ACC112 (cell line): ENCODE data around the gene HMGB1.
A peak's percentile ranks its signal among the peaks of the same experiment; 100 is the strongest.
"Not testable (repeated sequence)": the region's sequence is repeated elsewhere in the genome, so short reads cannot be mapped to it uniquely, and the experiment has no call there.

ENCODE experiments used
- H2AFZ ChIP-seq: fragments of 200-600 bp; sonication (generic); one replicate; pipeline ENCODE4 v1.6.0; 2017; ENCODE audit warnings: antibody characterized with exemption, low read length; ENCODE audit not compliant: unreplicated experiment
- H3K27ac ChIP-seq: fragments of 200-600 bp; sonication (generic); 2 replicates; pipeline ENCODE4 v1.5.1; 2014; ENCODE audit warnings: low read depth, mild to moderate bottlenecking, antibody characterized with exemption, low read length, moderate library complexity
- H3K27me3 ChIP-seq: fragments of 200-600 bp; sonication (generic); 2 replicates; pipeline ENCODE4 v1.6.1; 2014; ENCODE audit warnings: mild to moderate bottlenecking, antibody characterized with exemption, low read length, moderate library complexity, mixed read lengths; ENCODE audit not compliant: insufficient read depth
- H3K36me3 ChIP-seq: fragments of 200-600 bp; sonication (generic); 2 replicates; pipeline ENCODE4 v1.6.1; 2016; ENCODE audit warnings: mild to moderate bottlenecking, antibody characterized with exemption, low read length, moderate library complexity, mixed read lengths; ENCODE audit not compliant: insufficient read depth
- H3K4me1 ChIP-seq: fragments of 200-600 bp; sonication (generic); one replicate; pipeline ENCODE4 v1.6.1; 2016; ENCODE audit warnings: low read length, mixed read lengths; ENCODE audit not compliant: insufficient read depth, unreplicated experiment, control insufficient read depth
- H3K4me3 ChIP-seq: fragments of 200-600 bp; sonication (generic); 2 replicates; pipeline ENCODE4 v1.5.1; 2014; ENCODE audit warnings: mild to moderate bottlenecking, low read depth, low read length
- H3K79me2 ChIP-seq: fragments of 200-600 bp; sonication (generic); one replicate; pipeline ENCODE4 v1.6.0; 2016; ENCODE audit warnings: low read length; ENCODE audit not compliant: control insufficient read depth, unreplicated experiment, insufficient read depth

The HMGB1 gene

GRCh38 chr13:30465343-30465592, 468 bp downstream of the HMGB1 start:
- Histone ChIP-seq H3K27me3 (no peaks in the 10 kb centered on the region), H3K79me2 (peaks cover 26% of the 10 kb centered on the region), H2AFZ (no peak overlapping the region), H3K27ac (peak overlapping the region; percentile 85), H3K4me3 (peak overlapping the region; percentile 85), H3K4me1 (peaks cover 28% of the 10 kb centered on the region), H3K36me3 (peaks cover 16% of the 10 kb centered on the region)

- peaks cover 26% of the 10 kb centered on the region for H3K79me2 ChIP-seq
- H3K36me3 ChIP-seq: peaks cover 16% of the 10 kb centered on the region
- H3K27ac ChIP-seq: peak overlapping the region; percentile 94
- peak overlapping the region; percentile 96 for H3K4me3 ChIP-seq
- peak overlapping the region; percentile 73 for H2AFZ ChIP-seq
- H3K27me3 ChIP-seq: no peaks in the 10 kb centered on the region
- H3K4me1 ChIP-seq: peaks cover 28% of the 10 kb centered on the region
Measured at GRCh38 chr13:30464496-30465342, 1.0 kb downstream of the HMGB1 start.

- Histone ChIP-seq H2AFZ (peak overlapping the region; percentile 73), H3K27me3 (no peaks in the 10 kb centered on the region), H3K79me2 (peaks cover 26% of the 10 kb centered on the region), H3K27ac (peak overlapping the region; percentile 94), H3K4me1 (peaks cover 28% of the 10 kb centered on the region), H3K36me3 (peaks cover 18% of the 10 kb centered on the region), H3K4me3 (peak overlapping the region; percentile 96)
Measured at GRCh38 chr13:30463787-30464495, 1.8 kb downstream of the HMGB1 start.

GRCh38 chr13:30461279-30462066, 4.3 kb downstream of the HMGB1 start:
- H2AFZ ChIP-seq, H3K4me3 ChIP-seq, H3K27ac ChIP-seq, H3K27me3 ChIP-seq: not testable (repeated sequence)
- Histone ChIP-seq H3K4me1 (peaks cover 18% of the 10 kb centered on the region), H3K79me2 (peaks cover 26% of the 10 kb centered on the region), H3K36me3 (peaks cover 23% of the 10 kb centered on the region)

- H3K27ac ChIP-seq: no peak overlapping the region
- H2AFZ ChIP-seq: no peak overlapping the region
- peaks cover 16% of the 10 kb centered on the region for H3K36me3 ChIP-seq
- H3K79me2 ChIP-seq: peaks cover 5% of the 10 kb centered on the region
- peaks cover 11% of the 10 kb centered on the region for H3K4me1 ChIP-seq
- H3K27me3 ChIP-seq: no peaks in the 10 kb centered on the region
- H3K4me3 ChIP-seq: no peak overlapping the region
Measured at GRCh38 chr13:30457306-30457891, 8.3 kb downstream of the HMGB1 start.

DNA sequence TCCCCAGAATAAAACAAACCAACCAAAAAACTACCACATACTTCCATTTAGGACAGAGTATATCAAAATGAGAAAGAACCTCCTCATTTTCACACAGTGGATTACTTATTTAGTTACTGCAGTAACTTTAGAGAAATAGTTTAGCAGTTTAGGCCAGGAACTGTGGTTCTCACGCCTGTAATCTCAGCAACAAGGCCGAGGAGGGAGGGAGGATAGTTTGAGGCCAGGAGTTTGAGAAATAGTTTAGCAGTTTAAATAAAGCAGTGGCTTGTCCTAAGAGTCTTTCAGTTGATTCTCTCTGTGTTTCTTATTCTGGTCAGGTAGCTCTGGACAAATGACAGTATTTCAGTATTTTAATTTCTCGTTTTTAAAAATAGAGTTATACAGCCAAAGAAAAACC, 9.4 kb downstream of the HMGB1 start:
- H3K27me3 ChIP-seq: no peaks in the 10 kb centered on the region
- H3K27ac ChIP-seq: no peak overlapping the region

DNA sequence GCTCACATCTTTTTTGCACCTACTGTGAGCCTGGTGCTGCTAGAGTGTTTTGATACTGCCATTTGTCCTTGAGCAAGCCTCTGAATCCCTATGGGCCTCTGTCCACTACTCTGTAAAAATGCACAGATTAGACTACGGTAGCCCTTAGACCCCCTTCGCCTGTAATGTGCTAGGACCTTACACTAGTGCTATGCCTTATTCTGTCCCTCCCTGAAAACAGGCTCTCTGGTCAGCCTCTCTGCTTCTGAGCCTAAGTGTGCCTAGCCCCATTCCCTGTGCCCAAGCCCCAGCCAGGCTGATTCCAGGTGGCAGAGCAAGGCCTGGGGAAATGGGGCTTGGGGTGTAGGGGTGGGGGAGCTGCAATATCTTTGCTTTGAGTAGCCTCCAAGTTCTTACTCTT, 10.7 kb downstream of the HMGB1 start:
- Histone ChIP-seq H3K4me1 (no peaks in the 10 kb centered on the region), H3K4me3 (no peak overlapping the region), H3K79me2 (no peaks in the 10 kb centered on the region), H3K27ac (no peak overlapping the region), H2AFZ (no peak overlapping the region), H3K36me3 (peaks cover 7% of the 10 kb centered on the region), H3K27me3 (no peaks in the 10 kb centered on the region)

More for the DNA sequence above, 9.4 kb downstream of the HMGB1 start:
- H2AFZ ChIP-seq: no peak overlapping the region
- H3K36me3 ChIP-seq: peaks cover 8% of the 10 kb centered on the region
- peaks cover under 1% of the 10 kb centered on the region for H3K4me1 ChIP-seq
- H3K4me3 ChIP-seq: no peak overlapping the region
- H3K79me2 ChIP-seq: no peaks in the 10 kb centered on the region

DNA sequence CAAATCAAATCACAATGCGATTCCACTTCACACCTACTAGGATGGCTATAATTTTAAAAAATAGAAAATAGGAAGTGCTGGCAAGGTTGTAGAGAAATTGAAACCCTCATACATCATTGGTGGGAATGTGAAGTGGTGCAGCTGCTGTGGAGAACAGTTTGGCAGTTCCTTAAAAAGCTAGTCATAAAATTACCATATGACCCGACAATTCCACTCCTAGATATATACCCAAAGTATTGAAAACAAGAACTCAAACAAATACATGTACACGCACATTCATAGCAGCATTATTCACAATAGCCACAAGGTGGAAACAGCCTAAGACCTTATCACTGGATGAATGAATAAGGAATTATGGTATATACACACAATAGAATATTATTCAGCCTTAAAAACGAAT, 12.0 kb downstream of the HMGB1 start:
- no peak overlapping the region for H3K27ac ChIP-seq
- no peaks in the 10 kb centered on the region for H3K79me2 ChIP-seq
- H3K27me3 ChIP-seq: no peaks in the 10 kb centered on the region
- H3K36me3 ChIP-seq: peaks cover 3% of the 10 kb centered on the region; the same call in 1 of the 2 replicates
- H2AFZ ChIP-seq: no peak overlapping the region
- H3K4me1 ChIP-seq: no peaks in the 10 kb centered on the region
- no peak overlapping the region for H3K4me3 ChIP-seq

DNA sequence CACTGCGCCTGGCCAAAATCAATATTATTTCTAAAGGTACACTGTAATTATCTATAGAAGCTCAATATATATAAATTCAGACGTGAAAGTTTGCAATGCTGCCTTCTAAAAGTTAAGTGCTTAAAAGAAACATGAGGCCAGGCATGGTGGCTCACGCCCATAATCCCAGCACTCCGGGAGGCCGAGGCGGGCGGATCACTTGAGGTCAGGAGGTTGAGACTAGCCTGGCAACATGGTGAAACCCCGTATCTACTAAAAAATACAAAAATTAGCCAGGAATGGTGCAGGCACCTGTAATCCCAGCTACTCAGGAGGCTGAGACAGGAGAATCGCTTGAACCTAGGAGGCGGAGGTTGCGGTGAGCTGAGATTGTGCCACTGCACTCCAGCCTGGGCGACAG, 14.3 kb downstream of the HMGB1 start:
- not testable (repeated sequence) for H3K27me3 ChIP-seq, H3K4me3 ChIP-seq, H3K4me1 ChIP-seq, H3K27ac ChIP-seq, H3K79me2 ChIP-seq, H3K36me3 ChIP-seq, H2AFZ ChIP-seq

DNA sequence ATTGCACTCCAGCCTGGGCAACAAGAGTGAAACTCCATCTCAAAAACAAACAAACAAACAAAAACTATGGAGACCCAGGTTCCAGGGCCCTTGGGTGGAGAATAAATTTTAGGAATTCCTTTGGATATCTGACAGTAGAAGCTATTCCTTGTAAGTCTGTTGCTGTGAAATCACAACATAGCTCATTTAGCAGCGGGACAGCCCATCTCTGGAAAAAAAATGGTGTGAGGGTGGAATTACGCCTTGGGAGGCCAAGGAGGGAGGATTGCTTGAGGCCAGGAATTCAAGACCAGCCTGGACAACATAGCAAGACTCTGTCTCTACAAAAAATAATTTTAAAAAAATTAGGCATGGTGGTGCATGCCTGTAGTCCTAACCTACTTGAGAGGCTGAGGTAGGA, 15.7 kb downstream of the HMGB1 start:
- no peaks in the 10 kb centered on the region for H3K36me3 ChIP-seq
- no peaks in the 10 kb centered on the region for H3K79me2 ChIP-seq
- H3K27ac ChIP-seq: no peak overlapping the region
- H3K27me3 ChIP-seq: no peaks in the 10 kb centered on the region
- no peak overlapping the region for H2AFZ ChIP-seq
- peaks cover 13% of the 10 kb centered on the region for H3K4me1 ChIP-seq
- H3K4me3 ChIP-seq: no peak overlapping the region
